Stimulated activated CD8-positive, alpha-beta memory T cell treated with anti-CD3 and anti-CD28 coated beads, Interleukin-12 subunit alpha, Interleukin-12 subunit beta, amount 100 ng/mL, for 4 hours (primary cell): ENCODE measurements around the gene C14orf119.

ENCODE experiments used
- DNase-seq: peaks from one replicate; pipeline ENCODE4 v3.0.0-alpha.2; 2020; ENCODE audit warnings: low read depth

Gene C14orf119

DNA sequence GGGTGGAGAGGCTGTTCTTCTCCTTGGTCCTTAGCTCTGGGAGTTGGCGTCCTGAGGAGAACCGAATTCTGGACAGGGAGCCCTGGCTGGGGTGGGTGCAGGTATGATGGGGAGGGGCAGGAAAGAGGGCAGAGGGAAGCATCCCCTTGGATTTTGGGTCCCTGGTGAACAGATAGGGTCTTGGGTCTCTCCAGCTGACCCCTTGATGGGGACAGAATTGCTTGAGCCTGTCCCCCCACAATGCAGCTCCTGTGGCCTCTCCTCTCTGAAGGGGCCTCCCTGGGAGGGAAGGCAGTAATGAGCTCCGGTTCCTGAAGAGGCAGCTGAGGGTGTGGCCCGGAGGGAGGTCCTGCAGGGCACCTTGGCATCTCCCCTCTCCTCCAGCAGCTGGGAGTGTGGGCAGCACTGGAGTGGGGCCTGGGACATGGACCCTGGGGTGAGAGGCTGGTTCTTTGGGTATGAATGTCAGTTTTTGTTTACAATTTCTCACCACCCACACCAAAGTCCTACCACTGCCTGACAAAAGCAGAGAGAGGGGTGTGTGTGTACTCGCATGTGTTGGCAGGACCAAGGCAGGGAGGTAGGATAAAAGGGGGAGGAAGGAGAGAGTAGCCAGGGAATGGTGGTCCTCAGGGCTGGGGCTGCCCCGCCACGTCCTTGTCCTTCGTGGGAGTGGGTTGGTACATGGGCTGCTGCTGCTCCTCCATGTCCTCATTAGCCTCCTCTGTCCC, 31.4 kb downstream of the C14orf119 start:
- DNase-seq, result no peak

DNA sequence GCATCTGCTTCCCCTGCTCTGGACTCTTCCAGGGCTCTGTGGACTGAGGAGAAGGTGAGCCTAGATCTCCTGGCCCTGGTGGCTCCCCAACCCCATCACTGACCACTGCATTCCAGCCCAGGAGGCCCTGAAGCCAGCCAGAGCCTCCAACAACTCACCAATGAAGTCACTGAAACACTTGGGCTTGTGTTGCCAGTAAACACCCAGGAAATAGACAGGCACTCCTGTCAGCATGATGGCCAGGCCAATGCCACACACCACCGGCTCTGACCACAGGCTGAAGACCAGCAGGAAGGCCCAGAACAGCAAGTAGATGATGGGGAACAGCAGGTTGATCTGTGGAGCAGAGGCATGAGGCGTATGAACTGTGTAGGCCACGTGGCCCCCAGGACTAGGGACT, 32.6 kb downstream of the C14orf119 start:
- DNase-seq, result no peak

DNA sequence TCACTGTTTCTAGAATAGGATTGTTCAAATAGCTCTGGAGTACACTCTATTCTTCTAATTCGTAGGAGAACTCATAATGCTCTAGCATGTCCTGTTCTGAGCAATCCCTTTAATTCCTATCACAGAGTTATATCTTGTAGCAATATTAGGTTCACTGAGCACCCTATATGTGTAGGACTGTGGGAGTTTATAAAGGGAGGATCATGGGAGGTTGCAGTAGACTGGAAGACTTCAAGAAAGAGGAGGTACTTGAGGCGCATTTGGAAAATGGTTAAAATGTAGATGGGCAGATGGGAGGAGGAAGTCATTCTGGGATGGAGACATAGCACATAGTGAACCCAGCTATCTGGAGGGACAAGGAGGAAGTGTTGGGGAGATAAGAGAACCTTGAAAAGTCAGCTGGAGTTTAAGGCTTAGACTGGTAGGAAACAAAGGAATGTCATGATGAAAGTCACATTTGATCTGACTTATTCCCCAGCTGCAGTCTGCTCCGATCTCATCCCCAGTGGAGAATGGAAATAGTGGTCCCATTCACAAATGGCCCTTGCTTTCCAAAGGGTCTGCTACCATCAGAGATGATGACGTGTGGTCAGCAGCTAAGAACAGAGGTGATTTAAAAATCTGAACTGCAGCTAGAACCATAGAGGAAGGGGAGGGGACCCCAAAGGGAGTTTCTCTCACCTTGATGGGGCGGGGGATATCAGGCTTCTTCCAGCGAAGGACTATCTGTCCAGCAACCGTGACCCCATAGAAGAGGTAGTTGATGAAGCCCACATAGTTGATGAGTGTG, 33.9 kb downstream of the C14orf119 start:
- no peak for DNase-seq

DNA sequence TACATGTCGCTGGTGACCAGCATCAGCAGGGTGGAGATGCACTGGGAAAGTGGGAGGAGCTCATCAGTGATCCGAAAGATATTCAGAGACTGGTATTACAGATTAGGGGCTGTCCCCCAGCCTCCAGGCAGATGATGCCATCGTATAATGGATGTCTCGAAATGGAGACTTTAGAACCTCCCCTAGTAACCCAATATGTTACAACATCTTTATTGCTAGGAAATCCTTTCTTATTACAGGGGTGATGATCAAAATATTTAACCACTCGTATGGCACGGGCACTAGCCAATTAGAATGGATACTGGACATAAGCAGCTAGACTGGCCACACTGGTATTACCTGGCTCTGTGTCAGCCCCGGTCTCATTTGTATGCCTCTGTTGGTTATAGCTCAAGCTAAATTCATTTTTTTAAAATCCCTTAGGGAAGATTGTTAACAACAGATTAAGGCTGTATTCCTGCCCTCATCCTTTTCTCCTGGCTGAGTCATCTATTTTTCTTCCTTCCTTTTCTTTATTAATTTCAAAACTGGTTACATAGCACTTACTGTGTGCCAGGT, 34.5 kb downstream of the C14orf119 start:
- DNase-seq, result no peak

DNA sequence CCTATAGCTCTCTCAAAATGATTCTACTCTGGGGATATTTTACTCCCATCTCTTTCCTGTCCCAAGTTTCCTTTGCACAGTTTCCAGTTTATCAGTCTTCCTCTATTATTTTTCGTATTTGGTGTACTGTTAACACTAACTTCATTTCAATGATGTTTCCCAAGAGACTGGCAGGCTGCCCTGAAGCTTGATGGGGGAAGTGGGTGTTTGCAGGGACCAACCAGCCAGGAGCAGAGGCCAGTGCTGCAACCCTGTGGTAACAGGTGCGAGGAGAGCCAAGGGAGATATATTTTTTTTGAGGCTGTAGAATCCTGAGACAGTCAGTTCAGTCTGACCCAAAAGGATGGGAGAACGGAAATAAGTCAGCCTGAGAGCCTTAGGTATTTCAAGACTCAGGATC, 35.6 kb downstream of the C14orf119 start:
- no peak for DNase-seq

DNA sequence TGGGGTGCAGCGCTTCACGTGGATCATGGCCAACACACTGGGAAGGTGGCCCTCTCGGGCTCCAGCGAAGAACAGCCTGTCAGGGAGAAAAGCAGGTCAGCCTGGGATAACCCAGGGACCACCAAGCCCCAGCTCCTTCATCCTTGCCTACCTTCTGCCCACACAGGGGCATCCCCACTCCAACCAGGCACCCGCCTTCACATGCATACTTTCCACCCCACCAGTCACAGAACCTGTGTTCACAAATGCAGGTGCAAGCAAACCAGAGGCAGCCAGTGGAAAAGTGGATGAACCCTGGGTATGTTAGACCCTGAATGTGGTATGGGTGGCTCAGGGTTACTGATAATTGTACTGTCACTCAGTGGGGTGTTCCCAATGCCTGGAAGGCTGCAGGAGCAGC, 36.2 kb downstream of the C14orf119 start:
- no peak for DNase-seq

DNA sequence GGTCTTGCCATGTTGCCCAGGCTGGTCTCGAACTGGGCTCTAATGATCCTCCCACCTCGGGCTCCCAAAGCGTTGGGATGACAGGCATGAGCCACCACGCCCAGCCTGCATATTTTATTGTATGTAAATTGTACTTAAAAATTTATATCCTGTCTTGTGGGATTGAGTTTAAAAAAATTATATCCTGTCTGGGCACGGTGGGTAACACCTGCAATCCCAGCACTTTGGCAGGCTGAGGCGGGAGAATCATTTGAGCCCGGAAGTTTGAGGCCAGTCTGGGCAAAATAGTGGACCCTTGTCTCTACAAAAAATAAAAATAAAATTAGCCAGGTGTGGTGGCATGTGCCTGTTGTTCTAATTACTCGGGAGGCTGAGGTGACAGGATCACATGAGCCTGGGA, 37.7 kb downstream of the C14orf119 start:
- DNase-seq, result no peak

DNA sequence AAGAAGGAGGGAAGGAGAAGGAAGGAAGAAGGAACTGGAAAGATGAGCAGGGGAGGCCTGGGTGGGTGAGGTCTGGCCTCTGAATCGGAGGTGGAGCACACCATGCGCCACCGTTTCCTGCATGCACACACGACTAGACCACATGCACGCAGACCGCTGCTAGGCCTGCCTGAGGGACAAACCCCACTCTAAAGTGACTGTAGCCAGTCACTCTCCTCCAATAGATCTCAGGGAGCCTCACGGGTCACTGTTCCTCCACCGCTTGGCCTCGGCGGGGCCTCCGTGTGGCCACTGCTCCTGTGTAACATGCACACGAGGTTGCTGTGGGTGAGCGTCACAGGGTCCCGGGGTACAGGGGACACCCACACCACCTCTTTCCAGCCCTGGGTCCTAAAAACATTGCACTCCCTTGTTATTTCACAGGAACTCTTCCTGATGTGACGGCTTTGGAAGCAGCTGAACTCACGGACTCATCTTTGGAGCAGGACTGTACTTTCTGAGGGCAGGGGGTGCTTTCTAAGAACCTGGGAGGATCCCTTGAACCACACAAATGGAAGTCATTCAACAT, 41.3 kb downstream of the C14orf119 start:
- DNase-seq, result no peak

DNA sequence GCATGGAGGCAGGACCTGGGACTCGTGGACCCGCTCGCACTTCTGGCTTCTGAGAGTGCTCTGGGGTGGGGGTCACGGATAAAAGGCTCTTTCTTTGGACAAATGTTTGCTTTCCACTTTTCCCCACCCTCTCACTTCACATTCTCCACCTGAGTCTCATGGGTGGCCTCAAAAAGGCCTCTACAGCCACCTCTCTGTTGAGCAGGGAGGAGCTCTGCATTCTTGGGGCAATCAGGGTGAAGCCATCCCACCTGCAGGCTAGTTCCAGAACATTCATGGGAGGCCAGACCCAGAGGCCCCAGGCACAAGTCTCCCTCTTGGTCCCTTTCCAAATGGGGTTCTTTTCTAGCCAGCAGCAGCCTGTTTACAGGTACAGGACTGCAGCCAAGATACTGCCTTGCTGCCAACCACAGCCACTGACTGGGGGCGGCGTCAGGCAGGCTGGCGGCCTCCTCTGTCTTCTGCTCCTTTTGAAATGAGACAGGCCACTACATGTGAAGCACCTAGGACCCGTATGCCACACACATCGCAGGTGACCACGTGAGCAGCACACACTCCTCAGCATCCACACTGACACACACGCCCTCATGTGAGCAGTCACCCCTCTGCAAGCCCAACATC, 42.0 kb downstream of the C14orf119 start:
- no peak for DNase-seq

DNA sequence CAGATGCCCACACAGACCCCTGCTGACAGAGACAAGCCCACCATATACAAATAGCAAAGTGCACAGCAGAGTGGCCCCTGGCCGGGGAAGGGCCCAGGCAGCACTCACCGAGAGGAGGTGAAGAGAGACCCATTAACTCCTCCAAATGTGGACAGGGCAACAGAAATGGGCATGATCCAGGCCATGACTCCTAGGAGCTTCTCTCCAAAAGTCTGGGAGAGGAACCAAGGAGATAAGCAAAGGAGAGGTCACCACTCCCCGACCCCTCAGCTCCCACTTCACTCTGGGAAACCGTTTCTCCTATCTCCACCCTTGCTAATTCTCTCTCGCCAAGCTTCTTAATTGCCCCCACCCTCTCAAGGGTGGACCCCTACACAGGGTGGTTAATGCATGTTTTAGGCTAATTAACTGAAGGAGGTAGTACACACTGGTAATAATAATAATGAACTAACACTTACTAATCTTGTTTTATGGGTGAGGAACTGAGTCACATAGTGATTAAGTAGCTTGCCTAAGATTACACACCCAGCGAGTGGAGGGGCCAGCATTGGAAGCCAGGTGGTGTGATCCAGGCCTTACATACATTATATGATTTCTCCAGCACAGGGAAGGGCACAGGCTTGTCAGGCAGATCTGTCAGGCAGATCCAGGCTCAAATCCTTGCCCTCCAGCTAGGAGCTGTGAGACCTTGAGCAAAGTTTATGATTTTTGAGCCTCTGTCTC, 42.7 kb downstream of the C14orf119 start:
- DNase-seq, result no peak

DNA sequence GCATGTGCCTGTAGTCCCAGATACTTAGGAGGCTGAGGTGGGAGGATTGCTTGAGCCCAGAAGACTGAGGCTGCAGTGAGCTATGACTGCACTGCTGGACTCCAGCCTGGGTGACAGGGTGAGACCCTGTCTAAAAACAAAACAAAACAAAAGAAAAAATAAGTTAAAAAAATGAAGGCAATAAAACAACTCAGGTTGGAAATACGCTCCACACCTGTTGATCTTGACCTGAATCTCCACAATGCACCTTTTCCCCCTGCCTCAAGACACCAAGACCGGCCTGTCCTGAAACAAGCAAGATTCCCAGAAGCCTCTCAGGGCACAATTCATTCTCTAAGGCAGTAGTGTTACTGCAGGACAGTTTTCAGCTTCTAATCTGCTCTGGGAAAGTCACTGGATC, 44.6 kb downstream of the C14orf119 start:
- no peak for DNase-seq

DNA sequence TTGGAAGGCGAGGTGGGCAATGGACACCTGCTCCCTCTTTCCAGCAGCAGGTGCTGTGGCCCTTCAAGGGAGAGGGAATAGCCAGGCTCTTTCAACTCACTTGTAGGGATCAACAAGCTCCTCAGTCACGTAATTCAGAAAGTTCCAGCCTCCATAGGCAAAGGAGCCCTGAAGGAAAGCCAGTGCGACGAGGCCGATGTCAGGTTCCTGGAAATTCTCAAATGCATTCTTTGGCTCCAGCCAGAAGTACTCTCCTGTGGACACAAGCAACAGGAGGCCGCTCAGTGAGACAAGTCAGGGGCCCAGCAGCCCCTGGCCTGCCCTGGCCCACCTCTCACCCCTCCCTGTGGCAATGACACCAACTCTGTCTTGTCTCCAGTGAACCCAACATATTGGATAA, 45.1 kb downstream of the C14orf119 start:
- no peak for DNase-seq

DNA sequence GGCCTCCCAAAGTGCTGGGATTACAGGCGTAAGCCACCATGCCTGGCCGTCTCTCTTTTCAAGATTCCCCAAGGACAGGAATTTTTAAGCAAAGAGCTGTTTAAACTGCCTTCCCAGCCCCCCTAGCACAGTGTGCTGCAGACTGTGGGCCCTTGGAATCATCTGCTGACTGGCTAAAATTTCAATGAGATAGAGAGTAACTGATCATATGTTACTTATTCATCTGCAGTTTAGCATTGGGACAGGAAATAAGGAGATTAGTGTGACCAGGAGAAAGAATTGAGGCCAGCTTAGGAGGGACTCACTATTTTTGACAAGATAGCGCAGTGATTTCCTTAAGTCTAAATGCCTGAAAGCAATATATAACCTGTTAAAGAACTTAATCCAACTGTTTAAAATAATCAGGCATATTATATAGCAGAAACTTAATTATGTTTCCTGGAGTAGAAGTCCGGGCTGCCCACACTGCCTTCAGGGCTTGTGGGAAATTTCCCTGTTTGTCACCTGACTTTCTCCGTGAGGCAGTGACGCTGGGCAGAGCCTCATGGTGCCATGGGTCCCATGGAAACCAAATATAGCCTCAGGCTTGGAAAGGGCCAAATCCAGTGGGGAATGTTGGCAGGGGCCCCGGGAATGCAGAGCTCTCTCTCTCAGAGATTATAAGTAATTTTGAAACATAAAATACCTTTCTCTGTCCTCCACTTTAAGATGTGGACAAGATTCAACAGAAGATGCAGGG, 46.6 kb downstream of the C14orf119 start:
- DNase-seq, result no peak

DNA sequence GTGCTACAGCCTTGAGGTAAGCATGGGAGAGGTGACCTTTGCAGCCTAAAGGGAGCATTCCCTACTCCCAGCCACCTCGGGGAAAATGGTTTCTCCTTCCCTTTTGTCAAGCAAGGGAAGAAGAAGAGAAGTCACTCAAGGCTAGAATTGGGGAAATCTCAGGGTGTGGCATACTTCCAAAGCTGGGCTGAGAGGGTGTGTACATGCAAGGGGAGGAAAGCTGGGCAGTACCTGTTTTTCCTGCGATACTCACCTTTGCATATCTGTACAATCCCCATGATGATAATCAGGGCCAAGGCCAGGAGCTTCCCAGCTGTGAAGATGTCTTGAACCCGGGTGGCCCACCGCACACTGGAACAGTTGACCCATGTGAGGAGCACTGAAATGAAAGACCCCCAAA, 47.5 kb downstream of the C14orf119 start:
- no peak for DNase-seq

DNA sequence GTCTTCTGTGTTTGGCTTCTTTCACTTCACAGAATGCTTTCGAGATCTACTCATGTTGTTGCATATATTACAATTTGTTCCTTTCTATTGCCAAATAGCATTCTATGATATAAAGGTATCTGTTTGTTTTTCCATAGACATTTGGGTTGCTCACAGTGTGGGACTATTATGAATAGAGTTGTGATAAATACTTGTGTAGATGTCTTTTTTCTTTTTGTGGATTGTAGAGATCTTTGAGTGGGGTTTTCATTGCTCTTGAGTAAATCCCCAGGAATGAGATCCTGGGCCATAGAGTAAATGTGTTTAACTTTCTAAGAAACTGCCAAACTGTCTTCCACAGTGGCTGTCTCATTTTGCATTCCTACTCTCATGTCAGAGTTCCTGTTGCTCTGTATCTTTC, 48.6 kb downstream of the C14orf119 start:
- DNase-seq, result no peak

DNA sequence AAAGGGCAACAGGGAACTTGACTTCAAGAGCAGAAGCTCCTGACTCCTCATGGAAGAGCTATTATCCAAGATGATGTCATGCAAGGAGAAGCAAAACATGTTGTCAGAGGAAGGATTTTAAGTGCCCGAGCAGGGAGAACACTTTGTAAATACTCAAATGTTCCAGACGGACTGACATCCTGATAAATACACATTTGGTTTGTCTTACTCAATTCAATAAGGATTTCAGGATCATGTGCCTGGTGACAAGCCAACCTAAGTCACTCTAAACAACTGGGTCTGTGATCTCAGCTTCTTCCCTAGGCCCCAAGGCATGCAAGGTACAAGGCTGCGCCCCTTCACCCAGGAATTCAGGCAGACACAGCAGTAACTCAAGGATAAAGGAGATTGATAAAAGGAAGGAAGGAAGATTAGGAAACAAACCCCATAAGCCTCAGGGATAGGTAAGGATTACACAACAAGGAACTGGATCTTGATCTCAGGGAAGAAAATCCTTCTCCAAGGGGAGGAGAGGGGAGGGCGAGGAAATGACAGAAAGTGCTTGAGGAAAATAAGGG, 50.6 kb downstream of the C14orf119 start:
- no peak for DNase-seq

DNA sequence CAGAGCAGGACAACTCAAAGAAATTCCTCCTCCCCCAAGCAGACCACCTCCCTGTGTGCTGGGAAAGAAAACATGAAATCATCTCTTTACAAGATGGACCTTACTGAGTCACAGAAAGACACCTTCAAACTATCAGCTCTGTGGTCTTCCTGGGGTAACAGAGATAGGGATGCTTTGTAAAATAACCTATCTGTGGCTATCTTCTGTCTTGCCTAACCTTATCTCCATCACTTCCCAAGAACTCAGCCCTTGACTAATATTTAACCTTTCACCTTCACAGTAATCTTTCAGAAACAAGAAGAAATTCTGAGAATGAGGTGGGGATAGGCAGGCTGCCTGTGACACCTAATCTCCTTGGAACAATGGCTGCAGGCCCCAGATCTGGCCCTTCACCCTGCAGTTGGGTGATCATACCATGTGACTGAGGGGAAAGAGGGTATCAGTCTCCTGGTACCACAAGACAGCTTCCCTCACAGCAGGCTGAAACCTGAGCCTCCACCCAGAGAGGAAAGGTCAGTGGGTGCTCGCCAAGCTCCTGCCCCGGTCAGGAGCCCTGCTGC, 51.1 kb downstream of the C14orf119 start:
- no peak for DNase-seq

DNA sequence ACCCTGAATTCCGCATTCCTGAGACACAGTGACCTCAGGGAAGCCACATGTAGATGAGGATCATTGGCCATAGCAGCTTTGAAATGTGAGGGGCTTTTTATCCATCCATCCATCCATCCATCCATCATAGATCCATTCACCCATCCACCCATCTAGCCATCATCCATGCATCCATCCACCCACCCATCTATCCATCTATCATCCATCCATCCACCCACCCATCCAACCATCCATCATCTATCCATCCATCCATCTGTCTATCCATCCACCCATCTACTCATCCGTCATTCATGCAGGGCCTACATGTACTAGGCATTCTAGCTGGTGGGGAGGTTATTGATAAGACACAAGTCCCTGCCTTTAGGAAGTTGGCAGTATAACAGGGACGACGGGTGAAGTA, 51.7 kb downstream of the C14orf119 start:
- DNase-seq, result no peak

DNA sequence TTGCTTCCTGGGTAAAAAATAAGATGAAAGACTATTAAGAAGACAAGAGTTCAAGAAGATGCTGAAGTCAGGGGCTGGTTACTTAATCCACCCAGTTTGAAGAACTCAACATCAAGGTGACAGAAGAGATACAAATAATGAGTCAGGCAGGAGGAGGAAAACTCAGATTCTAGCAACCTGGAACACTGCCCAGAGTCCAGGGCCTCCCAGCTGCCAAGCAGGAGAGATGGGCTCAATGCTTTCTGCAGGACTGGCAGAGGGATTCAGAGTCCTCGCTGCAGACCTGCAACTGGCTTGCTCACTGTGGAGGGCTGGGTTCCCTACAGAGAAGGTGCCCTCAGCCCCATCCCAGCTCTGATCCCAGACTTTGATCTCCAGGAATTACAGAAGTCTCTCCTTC, 52.4 kb downstream of the C14orf119 start:
- no peak for DNase-seq

DNA sequence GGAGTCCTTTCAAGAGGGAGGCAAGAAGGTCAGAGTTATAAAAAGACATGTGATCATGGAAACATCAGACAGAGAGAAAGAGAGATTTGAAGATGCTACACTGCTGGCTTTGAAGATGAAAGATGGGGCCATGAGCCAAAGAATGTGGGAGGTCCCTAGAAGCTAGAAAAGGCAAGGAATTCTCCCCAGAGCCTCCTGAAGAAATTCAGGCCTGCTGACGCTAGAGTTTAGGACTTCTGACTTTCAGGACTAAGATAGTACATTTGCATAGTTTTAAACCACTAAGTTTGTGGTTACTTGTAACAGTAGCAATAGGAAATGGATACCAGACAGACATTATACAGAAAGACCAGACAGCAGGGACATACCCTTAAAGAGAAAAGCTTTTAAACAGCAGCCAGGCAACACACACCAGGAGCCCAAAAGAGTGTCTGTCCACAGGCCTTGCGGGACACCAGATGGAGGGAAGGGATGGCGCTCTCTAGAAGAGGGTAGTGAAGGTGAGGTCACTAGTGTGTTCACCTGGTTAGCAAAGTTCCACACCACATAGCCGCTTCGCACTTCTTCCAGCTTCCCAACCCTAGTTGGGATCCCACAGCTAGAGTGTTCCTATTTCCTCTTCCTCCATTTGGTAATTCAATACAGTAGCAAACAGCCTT, 53.4 kb downstream of the C14orf119 start:
- DNase-seq, result no peak
